Kidney (tissue), 22 donors: Measurements from ENCODE around the gene DBF4. TPM values are rescaled to one million over a fixed set of nuclear protein-coding genes. Genes with fewer than 3 reads are reported as not detected.
A peak's percentile ranks its signal among the peaks of the same experiment; 100 is the strongest.
"Not testable (repeated sequence)": the region's sequence is repeated elsewhere in the genome, so short reads cannot be mapped to it uniquely, and the experiment has no call there.

Experiments
- DNase-seq, 5 donors: peaks; one replicate each; pipeline ENCODE4 v3.0.0-alpha.2; 2013 to 2020
- FAIRE-seq: peaks from 2 replicates; lab custom pipeline; 2012; peaks lifted over from hg19 to GRCh38; lab: Jason Lieb, UNC
- H3K27ac ChIP-seq, 2 donors: one replicate each; pipeline ENCODE4 v1.7.0; 2013; ENCODE audit warnings: low read depth in 2 of 2, low read length in 2 of 2, inconsistent platforms in 1 of 2
- H3K27me3 ChIP-seq: one replicate; pipeline ENCODE4 v1.7.1; 2013; ENCODE audit warnings: low read length, inconsistent platforms; ENCODE audit not compliant: control insufficient read depth, insufficient read depth
- H3K36me3 ChIP-seq, 3 donors: one replicate each; pipeline versions ENCODE4 v1.7.0 to v1.7.1; 2013; ENCODE audit warnings: low read length in 3 of 3, control low read depth in 1 of 3, inconsistent platforms in 1 of 3; ENCODE audit not compliant: insufficient read depth in 3 of 3, control insufficient read depth in 2 of 3
- H3K4me1 ChIP-seq, 3 donors: one replicate each; pipeline versions ENCODE4 v1.7.0 to v1.7.1; 2013; ENCODE audit warnings: low read length in 3 of 3, inconsistent platforms in 1 of 3, low read depth in 1 of 3; ENCODE audit not compliant: control insufficient read depth in 2 of 3, insufficient read depth in 2 of 3
- H3K4me3 ChIP-seq, 3 donors: one replicate each; pipeline versions ENCODE4 v1.7.0 to v1.8.1; 2013; ENCODE audit warnings: low read length in 3 of 3, control low read depth in 1 of 3, inconsistent platforms in 1 of 3
- H3K9ac ChIP-seq, 3 donors: one replicate each; pipeline versions ENCODE4 v1.7.0 to v1.7.1; 2013; ENCODE audit warnings: low read length in 3 of 3, control low read depth in 1 of 3, inconsistent platforms in 1 of 3
- H3K9me3 ChIP-seq, 3 donors: one replicate each; pipeline versions ENCODE4 v1.7.0 to v1.7.1; 2013; ENCODE audit warnings: low read length in 3 of 3, control low read depth in 1 of 3, inconsistent platforms in 1 of 3; ENCODE audit not compliant: control insufficient read depth in 2 of 3, insufficient read depth in 1 of 3
- intact Hi-C: fragments of 100-400 bp; cut with DNase I; formaldehyde crosslinking; loops from one replicate; pipeline ENCODE4 v1.11.1; 2022
- long read RNA-seq, 10 donors: library from polyadenylated mRNA in 1 of 10; unstranded in 1 of 10; transcript quantifications; one replicate each; pipeline ENCODE4 v2.0.0 and lab custom pipeline, GENCODE V29; 2021 to 2026
- polyA plus RNA-seq: library from polyadenylated mRNA; stranded (reverse); fragments of 350-450 nt; fragmentation: Illumina TruSeq; extraction: RNeasy Lipid Tissue Mini Kit (QIAGEN cat#74804); gene quantifications from one replicate; pipeline ENCODE4 v1.2.3, GENCODE V29; 2014; ENCODE audit warnings: low read depth, low replicate concordance; ENCODE audit not compliant: insufficient read depth
- total RNA-seq: library from RNA; stranded (reverse); fragmentation: NEBNext Ultra II Directional; extraction: Animal tissue kit (Norgen Biotek cat#: 25700); gene quantifications from one replicate; pipeline ENCODE4 v1.2.1, GENCODE V29; 2021
- TF ChIP-seq, protein P1 (sequence below): IDR thresholded peaks from 3 replicates; pipeline ENCODE4 v1.5.1; 2012; ENCODE audit warnings: mild to moderate bottlenecking, moderate library complexity, borderline replicate concordance; ENCODE audit not compliant: insufficient read depth; ENCODE audit errors: extremely low read depth
- donor health status: control.
- donor health status: control.
- donor health status: control.
- donor health status: control.
- donor health status: control.
- donor health status: DM: yes; HTN: yes; CAD: no.
- donor health status: Normal renal cell carcinoma (clear cell type).

Gene DBF4
- total RNA-seq (8.8 TPM), polyA plus RNA-seq (1.9 TPM)
- long read RNA-seq, donor 1, partial matches to known transcripts, result 0 of 3 reads
- long read RNA-seq, donor 1, other reads (novel, unspliced or antisense), result 0 of 3 reads
- long read RNA-seq, donor 2, partial matches to known transcripts, result 0 of 3 reads
- long read RNA-seq, donor 2, other reads (novel, unspliced or antisense), result 0 of 3 reads
- long read RNA-seq, donor 3, partial matches to known transcripts, result 0 of 1 reads
- long read RNA-seq, donor 3, other reads (novel, unspliced or antisense), result 0 of 1 reads
- long read RNA-seq, donor 4, partial matches to known transcripts, result 0 of 2 reads
- long read RNA-seq, donor 4, other reads (novel, unspliced or antisense), result 0 of 2 reads
- long read RNA-seq, donor 5, result 0 reads
- long read RNA-seq, donor 6, partial matches to known transcripts, result 0 of 4 reads
- long read RNA-seq, donor 6, other reads (novel, unspliced or antisense), result 0 of 4 reads
- long read RNA-seq, donor 7, partial matches to known transcripts, result 1 of 4 reads
- long read RNA-seq, donor 7, other reads (novel, unspliced or antisense), result 1 of 4 reads
- long read RNA-seq, donor 8, partial matches to known transcripts, result 7 of 11 reads
- long read RNA-seq, donor 8, other reads (novel, unspliced or antisense), result 0 of 11 reads
- long read RNA-seq, donor 9, partial matches to known transcripts, result 0 of 2 reads
- long read RNA-seq, donor 9, other reads (novel, unspliced or antisense), result 0 of 2 reads
- long read RNA-seq, donor 10, partial matches to known transcripts, result 0 of 2 reads
- long read RNA-seq, donor 10, other reads (novel, unspliced or antisense), result 0 of 2 reads

DNA sequence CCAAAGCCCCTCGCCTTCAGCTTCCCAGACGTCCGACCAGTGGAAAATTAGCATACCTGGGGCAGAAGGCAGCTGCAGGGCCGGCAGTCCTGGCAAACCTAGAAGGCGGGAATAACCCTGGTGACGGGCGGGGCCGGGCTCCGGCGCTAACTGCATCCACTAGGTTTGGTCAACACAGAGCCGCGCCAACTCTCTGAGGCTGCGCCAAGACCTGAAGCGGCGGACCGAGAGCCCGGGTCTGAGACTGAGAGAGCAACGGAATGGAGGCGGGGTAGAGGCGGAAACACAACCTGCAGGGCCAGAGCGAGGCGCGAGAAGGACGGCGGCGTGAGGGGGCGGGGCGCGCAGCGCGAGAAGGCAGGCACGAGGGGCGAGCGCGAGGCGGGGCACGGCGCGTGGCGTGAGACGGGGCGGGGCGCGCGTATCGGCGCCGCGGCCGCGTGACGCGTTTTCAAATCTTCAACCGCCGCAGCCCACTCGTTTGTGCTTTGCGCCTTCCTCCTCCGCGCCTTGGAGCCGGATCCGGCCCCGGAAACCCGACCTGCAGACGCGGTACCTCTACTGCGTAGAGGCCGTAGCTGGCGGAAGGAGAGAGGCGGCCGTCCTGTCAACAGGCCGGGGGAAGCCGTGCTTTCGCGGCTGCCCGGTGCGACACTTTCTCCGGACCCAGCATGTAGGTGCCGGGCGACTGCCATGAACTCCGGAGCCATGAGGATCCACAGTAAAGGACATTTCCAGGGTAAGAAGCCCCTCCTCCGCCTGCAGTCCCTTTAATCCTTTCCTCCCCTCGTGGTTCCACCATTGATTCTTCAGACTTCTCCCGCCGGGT is at the start of gene DBF4, which contains the start of gene SLC25A40:
DBF4 (plus strand) TSS at position 454 of the 829 bp plus-strand sequence; CDS start at position 694, 240 bp downstream.
SLC25A40 (minus strand) TSS at position 321 of the 829 bp plus-strand sequence. CDS start 17,633 bp downstream, outside the sequence.
- Histone ChIP-seq H3K4me1 (peaks cover 0 to 5% (median 3%) of the 10 kb centered on the region in 3 donors), H3K36me3 (no peaks in the 10 kb centered on the region), H3K9ac (peak within 1 kb of the TSS; percentile 66 to 87 (median 75)), H3K9me3 (no peaks in the 10 kb centered on the region), H3K27ac (peak within 1 kb of the TSS; percentile 87 to 94), H3K4me3 (peak within 1 kb of the TSS; percentile 76 to 93 (median 80)), H3K27me3 (no peaks in the 10 kb centered on the region)
- TF ChIP-seq, protein P1, sequence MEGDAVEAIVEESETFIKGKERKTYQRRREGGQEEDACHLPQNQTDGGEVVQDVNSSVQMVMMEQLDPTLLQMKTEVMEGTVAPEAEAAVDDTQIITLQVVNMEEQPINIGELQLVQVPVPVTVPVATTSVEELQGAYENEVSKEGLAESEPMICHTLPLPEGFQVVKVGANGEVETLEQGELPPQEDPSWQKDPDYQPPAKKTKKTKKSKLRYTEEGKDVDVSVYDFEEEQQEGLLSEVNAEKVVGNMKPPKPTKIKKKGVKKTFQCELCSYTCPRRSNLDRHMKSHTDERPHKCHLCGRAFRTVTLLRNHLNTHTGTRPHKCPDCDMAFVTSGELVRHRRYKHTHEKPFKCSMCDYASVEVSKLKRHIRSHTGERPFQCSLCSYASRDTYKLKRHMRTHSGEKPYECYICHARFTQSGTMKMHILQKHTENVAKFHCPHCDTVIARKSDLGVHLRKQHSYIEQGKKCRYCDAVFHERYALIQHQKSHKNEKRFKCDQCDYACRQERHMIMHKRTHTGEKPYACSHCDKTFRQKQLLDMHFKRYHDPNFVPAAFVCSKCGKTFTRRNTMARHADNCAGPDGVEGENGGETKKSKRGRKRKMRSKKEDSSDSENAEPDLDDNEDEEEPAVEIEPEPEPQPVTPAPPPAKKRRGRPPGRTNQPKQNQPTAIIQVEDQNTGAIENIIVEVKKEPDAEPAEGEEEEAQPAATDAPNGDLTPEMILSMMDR, result no peak
- DNase-seq (peak; percentile 97 to 98 (median 97)), FAIRE-seq (no peak)
- intact Hi-C loops, result no loop called here

DNA sequence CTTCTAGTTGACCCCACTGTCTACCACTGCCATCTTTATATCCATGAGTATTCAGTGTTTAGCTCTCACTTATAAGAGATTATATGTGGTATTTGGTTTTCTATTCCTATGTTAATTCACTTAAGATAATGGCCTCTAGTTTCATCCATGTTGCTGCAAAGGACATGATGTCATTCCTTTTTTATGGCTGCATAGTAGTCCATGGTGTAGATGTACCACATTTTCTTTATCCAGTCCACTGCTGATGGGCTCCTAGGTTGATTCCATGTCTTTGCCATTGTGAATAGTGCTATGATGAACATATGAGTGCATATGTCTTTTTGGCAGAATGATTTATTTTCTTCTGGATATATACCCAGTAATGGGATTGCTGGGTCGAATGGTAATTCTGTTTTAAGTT is 47.9 kb upstream of the DBF4 start:
- H3K27me3 ChIP-seq, intact Hi-C loops, H3K36me3 ChIP-seq, H3K4me3 ChIP-seq, H3K9me3 ChIP-seq, H3K4me1 ChIP-seq, DNase-seq, FAIRE-seq, H3K9ac ChIP-seq, H3K27ac ChIP-seq: not testable (repeated sequence)

GRCh38 chr7:87831097-87831496 is 45.2 kb upstream of the DBF4 start:
- no peak for DNase-seq
- Histone ChIP-seq H3K9me3 (no peaks in the 10 kb centered on the region), H3K27ac (no peak overlapping the region), H3K9ac (no peak overlapping the region), H3K4me3 (no peak overlapping the region), H3K4me1 (no peaks in the 10 kb centered on the region), H3K27me3 (no peaks in the 10 kb centered on the region), H3K36me3 (no peaks in the 10 kb centered on the region)
- intact Hi-C loops, result no loop called here
- FAIRE-seq, result no peak
- TF ChIP-seq, protein P1, result no peak
